K562 (cell line): ENCODE measurements around the gene IL25. TPM values are rescaled to one million over a fixed set of nuclear protein-coding genes. Genes with fewer than 3 reads are reported as not detected.

Experiments
- ARID1B ChIP-seq: fragments of 450-650 bp; IDR thresholded peaks from 2 replicates; pipeline ENCODE4 v1.6.1; 2016; ENCODE audit warnings: antibody characterized with exemption, mild to moderate bottlenecking, inconsistent platforms
- BACH1 ChIP-seq: fragments of 200-800 bp; sonication (Bioruptor generic); IDR thresholded peaks from 2 replicates; pipeline ENCODE4 v1.6.1; 2016; ENCODE audit warnings: missing genetic modification characterization, missing compliant biosample characterization
- BCOR ChIP-seq: fragments of 450-650 bp; IDR thresholded peaks from 2 replicates; pipeline ENCODE4 v1.6.1; 2016
- CBFA2T2 ChIP-seq: fragments of 450-650 bp; conservative IDR thresholded peaks from 2 replicates; pipeline ENCODE4 v1.6.1; 2017; ENCODE audit warnings: mild to moderate bottlenecking
- CBFA2T3 ChIP-seq: fragments of 450-650 bp; IDR thresholded peaks from 2 replicates; pipeline ENCODE4 v1.6.1; 2017
- CBX5 ChIP-seq: IDR thresholded peaks from 2 replicates; pipeline ENCODE4 v1.6.1; 2014; ENCODE audit warnings: low read depth, borderline replicate concordance
- COPS2 ChIP-seq: fragments of 450-650 bp; conservative IDR thresholded peaks from 2 replicates; pipeline ENCODE4 v1.6.1; 2016; ENCODE audit warnings: mild to moderate bottlenecking, moderate library complexity
- KDM2B ChIP-seq: fragments of 250-450 bp; sonication (Bioruptor Pico); IDR thresholded peaks from 2 replicates; pipeline ENCODE4 v1.8.0; 2021; ENCODE audit warnings: mild to moderate bottlenecking, moderate library complexity
- MAZ ChIP-seq, 2 experiments: fragments of 450-650 bp in 1 of 2; sonication (generic) in 1 of 2; formaldehyde crosslinking; IDR thresholded peaks in 1 of 2; conservative IDR thresholded peaks in 1 of 2; 2 replicates each; pipeline versions ENCODE4 v1.4.0 to v1.5.0; 2020; ENCODE audit warnings: mild to moderate bottlenecking in 1 of 2, missing genetic modification reagents in 1 of 2
- PHF8 ChIP-seq: fragments of 200-600 bp; sonication (generic); IDR thresholded peaks from 2 replicates; pipeline ENCODE4 v1.6.1; 2012; ENCODE audit warnings: mixed run types, mild to moderate bottlenecking, inconsistent platforms, low read length, moderate library complexity, borderline replicate concordance
- POLR2B ChIP-seq: fragments of 450-650 bp; IDR thresholded peaks from 2 replicates; pipeline ENCODE4 v1.6.1; 2018; ENCODE audit warnings: low read depth; ENCODE audit not compliant: partially characterized antibody
- RFX1 ChIP-seq: fragments of 450-650 bp; IDR thresholded peaks from 2 replicates; pipeline ENCODE4 v1.6.1; 2016; ENCODE audit warnings: mild to moderate bottlenecking, moderate library complexity
- ZNF41 ChIP-seq: fragments of 250-450 bp; sonication (Bioruptor Pico); conservative IDR thresholded peaks from 2 replicates; pipeline ENCODE4 v1.4.0; 2020; ENCODE audit warnings: mild to moderate bottlenecking
- ZNF77 ChIP-seq: fragments of 250-450 bp; sonication (Bioruptor Pico); IDR thresholded peaks from 2 replicates; pipeline ENCODE4 v1.5.0; 2020
- polyA plus RNA-seq, 8 experiments: library from polyadenylated mRNA; depleted of rRNA in 4 of 8; stranded (reverse) in 5 of 8; unstranded in 3 of 8; fragments of >200 nt; fragmentation: Nextera tagmentation in 2 of 8; fragmentation: Illumina TruSeq in 1 of 8; extraction: Ambion mirVana in 2 of 8; extraction: Trizol in 1 of 8; gene quantifications; 2 replicates each; pipeline versions ENCODE4 v1.2.1 to v1.2.3, GENCODE V29; 2011 to 2014; ENCODE audit warnings: inconsistent platforms in 1 of 8, missing spikeins in 1 of 8
- total RNA-seq, 7 experiments: library from RNA; depleted of rRNA in 6 of 7; stranded (reverse); fragments of >200 nt in 6 of 7; fragmentation: Illumina TruSeq in 2 of 7; extraction: Trizol in 2 of 7; gene quantifications; 2 replicates each; pipeline versions ENCODE4 v1.2.1 to v1.2.3, GENCODE V29; 2011 to 2021; ENCODE audit warnings: low replicate concordance in 1 of 7
- TF ChIP-seq, protein P1 (sequence below): fragments of 250-450 bp; sonication (Bioruptor Pico); IDR thresholded peaks from 2 replicates; pipeline ENCODE4 v1.8.0; 2022; ENCODE audit warnings: moderate library complexity, mild to moderate bottlenecking, inconsistent platforms
- TF ChIP-seq, protein P2 (sequence below): fragments of 250-450 bp; sonication (Bioruptor Pico); IDR thresholded peaks from 2 replicates; pipeline ENCODE4 v1.5.1; 2021; ENCODE audit warnings: mild to moderate bottlenecking
- TF ChIP-seq, protein P3 (sequence below): fragments of 450-650 bp; formaldehyde crosslinking; conservative IDR thresholded peaks from 2 replicates; pipeline ENCODE4 v1.4.0; 2022; ENCODE audit warnings: mild to moderate bottlenecking, missing genetic modification characterization
- TF ChIP-seq, protein P4 (sequence below), 2 experiments: IDR thresholded peaks in 1 of 2; conservative IDR thresholded peaks in 1 of 2; 2 replicates each; pipeline ENCODE4 v1.6.1; 2016; ENCODE audit warnings: low read depth in 2 of 2, mild to moderate bottlenecking in 1 of 2, missing compliant biosample characterization in 1 of 2, missing genetic modification characterization in 1 of 2, moderate library complexity in 1 of 2
- TF ChIP-seq, protein P5 (sequence below): fragments of 450-650 bp; formaldehyde crosslinking; IDR thresholded peaks from 2 replicates; pipeline ENCODE4 v1.4.0; 2020; ENCODE audit warnings: mild to moderate bottlenecking, moderate library complexity

The IL25 gene
- total and polyA plus RNA-seq, 9 of the 15 experiments (the other 6 are each of a cell fraction or from before 2014, with no cell fraction given) = not detected

DNA sequence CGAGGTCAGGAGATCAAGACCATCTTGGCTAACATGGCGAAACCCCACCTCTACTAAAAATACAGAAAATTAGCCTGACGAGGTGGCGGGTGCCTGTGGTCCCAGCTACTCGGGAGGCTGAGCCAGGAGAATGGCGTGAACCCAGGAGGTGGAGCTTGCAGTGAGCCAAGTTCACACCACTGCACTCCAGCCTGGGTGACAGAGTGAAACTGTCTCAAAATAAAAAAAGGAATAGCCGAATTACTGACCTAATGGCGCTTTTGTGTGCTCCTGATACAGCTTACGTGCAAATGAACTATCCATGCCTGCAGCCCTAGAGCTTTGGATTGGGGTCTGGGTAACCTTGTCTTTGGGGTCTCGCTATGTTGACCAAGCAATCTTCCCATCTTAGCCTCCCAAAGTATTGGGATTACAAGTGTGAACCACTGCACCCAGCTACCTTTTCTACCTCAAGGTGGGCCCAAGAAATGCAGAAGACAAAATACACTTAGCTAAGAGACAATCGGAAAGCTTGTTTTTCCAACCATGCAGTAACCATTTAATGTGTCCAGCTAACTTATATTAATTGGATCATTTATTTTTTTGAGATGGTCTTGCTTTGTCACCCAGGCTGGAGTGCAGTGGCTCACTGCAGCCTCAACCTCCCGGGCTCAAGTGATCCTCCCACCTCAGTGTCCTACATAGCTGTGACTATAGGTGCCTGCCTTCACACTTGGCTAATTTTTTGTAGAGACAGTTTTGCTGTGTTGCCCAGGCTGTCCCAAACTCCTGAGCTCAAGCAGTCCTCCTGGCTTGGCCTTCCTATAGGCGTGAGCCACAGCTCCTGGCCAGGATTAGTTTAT, 45.9 kb upstream of the IL25 start (continued):
- TF ChIP-seq, protein P1, sequence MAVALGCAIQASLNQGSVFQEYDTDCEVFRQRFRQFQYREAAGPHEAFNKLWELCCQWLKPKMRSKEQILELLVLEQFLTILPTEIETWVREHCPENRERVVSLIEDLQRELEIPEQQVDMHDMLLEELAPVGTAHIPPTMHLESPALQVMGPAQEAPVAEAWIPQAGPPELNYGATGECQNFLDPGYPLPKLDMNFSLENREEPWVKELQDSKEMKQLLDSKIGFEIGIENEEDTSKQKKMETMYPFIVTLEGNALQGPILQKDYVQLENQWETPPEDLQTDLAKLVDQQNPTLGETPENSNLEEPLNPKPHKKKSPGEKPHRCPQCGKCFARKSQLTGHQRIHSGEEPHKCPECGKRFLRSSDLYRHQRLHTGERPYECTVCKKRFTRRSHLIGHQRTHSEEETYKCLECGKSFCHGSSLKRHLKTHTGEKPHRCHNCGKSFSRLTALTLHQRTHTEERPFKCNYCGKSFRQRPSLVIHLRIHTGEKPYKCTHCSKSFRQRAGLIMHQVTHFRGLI (CRISPR knock-in tag) = no peak
- TF ChIP-seq BCOR = no peak
- TF ChIP-seq, protein P2, sequence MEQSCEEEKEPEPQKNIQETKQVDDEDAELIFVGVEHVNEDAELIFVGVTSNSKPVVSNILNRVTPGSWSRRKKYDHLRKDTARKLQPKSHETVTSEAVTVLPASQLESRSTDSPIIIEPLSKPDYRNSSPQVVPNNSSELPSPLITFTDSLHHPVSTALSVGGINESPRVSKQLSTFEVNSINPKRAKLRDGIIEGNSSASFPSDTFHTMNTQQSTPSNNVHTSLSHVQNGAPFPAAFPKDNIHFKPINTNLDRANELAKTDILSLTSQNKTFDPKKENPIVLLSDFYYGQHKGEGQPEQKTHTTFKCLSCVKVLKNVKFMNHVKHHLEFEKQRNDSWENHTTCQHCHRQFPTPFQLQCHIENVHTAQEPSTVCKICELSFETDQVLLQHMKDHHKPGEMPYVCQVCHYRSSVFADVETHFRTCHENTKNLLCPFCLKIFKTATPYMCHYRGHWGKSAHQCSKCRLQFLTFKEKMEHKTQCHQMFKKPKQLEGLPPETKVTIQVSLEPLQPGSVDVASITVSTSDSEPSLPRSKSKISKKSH (CRISPR knock-in tag) = 0 out of 2 replicates have a peak, but pooled peaks have one; percentile 11
- 0 out of 4 replicates have a peak, but pooled peaks of 1 of the 2 experiments have one; percentile 27 for TF ChIP-seq MAZ (CRISPR knock-in tag; conservative IDR thresholded peaks at IDR 0.05 in 1 of 2, IDR thresholded peaks at IDR 0.05 in 1 of 2)
- TF ChIP-seq, protein P3, sequence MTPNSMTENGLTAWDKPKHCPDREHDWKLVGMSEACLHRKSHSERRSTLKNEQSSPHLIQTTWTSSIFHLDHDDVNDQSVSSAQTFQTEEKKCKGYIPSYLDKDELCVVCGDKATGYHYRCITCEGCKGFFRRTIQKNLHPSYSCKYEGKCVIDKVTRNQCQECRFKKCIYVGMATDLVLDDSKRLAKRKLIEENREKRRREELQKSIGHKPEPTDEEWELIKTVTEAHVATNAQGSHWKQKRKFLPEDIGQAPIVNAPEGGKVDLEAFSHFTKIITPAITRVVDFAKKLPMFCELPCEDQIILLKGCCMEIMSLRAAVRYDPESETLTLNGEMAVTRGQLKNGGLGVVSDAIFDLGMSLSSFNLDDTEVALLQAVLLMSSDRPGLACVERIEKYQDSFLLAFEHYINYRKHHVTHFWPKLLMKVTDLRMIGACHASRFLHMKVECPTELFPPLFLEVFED = peak; percentile 76; the same call in 1 of the 2 replicates
- no peak for TF ChIP-seq COPS2
- no peak for TF ChIP-seq RFX1
- TF ChIP-seq KDM2B = no peak
- TF ChIP-seq, protein P4, sequence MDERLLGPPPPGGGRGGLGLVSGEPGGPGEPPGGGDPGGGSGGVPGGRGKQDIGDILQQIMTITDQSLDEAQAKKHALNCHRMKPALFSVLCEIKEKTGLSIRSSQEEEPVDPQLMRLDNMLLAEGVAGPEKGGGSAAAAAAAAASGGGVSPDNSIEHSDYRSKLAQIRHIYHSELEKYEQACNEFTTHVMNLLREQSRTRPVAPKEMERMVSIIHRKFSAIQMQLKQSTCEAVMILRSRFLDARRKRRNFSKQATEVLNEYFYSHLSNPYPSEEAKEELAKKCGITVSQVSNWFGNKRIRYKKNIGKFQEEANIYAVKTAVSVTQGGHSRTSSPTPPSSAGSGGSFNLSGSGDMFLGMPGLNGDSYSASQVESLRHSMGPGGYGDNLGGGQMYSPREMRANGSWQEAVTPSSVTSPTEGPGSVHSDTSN (CRISPR knock-in tag; IDR thresholded peaks at IDR 0.05; ENCODE audit: low read depth) = no peak
- TF ChIP-seq, protein P4 (tag; conservative IDR thresholded peaks at IDR 0.05; ENCODE audit: low read depth) = no peak
- no peak for TF ChIP-seq CBFA2T2
- no peak for TF ChIP-seq CBX5
- TF ChIP-seq ARID1B = no peak
- TF ChIP-seq, protein P5, sequence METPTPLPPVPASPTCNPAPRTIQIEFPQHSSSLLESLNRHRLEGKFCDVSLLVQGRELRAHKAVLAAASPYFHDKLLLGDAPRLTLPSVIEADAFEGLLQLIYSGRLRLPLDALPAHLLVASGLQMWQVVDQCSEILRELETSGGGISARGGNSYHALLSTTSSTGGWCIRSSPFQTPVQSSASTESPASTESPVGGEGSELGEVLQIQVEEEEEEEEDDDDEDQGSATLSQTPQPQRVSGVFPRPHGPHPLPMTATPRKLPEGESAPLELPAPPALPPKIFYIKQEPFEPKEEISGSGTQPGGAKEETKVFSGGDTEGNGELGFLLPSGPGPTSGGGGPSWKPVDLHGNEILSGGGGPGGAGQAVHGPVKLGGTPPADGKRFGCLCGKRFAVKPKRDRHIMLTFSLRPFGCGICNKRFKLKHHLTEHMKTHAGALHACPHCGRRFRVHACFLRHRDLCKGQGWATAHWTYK = no peak
- TF ChIP-seq POLR2B = peak; percentile 65
- TF ChIP-seq ZNF77 (CRISPR knock-in tag) = no peak
- TF ChIP-seq PHF8 = no peak
- TF ChIP-seq BACH1 (tag) = no peak
- 0 out of 2 replicates have a peak, but pooled peaks have one; percentile 3 for TF ChIP-seq ZNF41 (CRISPR knock-in tag)
- TF ChIP-seq CBFA2T3 = no peak
